HG02840 (cell line): ENCODE measurements around the gene WNT2.
"Not testable (repeated sequence)": the region's sequence is repeated elsewhere in the genome, so short reads cannot be mapped to it uniquely, and the experiment has no call there.

Source experiments
- ATAC-seq: cut with Tn5 transposase; IDR thresholded peaks from one replicate; pipeline ENCODE4 v1.9.1; 2021; ENCODE audit warnings: mild to moderate bottlenecking, moderate library complexity, moderate number of reproducible peaks; ENCODE audit not compliant: unreplicated experiment, low FRiP score

The WNT2 gene

DNA sequence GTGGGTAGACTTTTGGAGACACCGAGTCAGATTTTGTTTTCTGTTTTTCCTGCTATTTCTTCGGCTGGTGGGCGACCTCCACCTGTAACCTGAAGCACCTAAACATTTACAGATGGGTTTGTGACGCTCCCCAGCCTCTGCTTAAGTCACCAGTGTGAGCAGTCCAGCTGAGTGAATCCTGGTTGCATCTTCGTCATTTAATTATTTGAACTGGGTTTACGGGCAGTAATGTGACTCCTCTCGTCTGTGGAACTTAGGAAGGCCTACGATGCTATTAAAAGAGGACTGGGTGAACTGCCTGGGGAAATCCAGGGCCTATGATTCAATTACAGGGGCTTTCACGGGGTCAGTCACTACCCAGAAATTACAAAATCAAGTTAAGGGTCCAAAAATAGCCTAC lies 52.5 kb downstream of the WNT2 start:
- no peak for ATAC-seq

DNA sequence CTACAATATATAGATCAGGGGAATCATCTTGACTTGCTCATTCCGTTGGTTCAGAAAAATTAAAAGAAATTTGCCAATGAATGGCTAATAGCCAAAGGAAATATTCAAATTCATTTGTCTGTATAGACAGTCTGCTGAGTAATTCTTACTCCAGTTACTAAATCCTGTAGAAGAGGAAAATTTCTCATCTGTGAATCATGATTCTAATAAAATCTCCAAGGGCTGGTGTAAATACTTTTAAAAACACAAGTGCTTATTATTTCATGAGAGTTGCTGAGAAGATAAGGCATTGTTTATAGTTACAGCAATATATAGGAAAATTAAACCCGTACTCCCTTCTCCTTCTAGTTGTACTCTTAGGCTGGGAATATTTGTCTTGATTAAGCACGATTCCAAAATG lies 53.0 kb downstream of the WNT2 start:
- ATAC-seq = no peak

DNA sequence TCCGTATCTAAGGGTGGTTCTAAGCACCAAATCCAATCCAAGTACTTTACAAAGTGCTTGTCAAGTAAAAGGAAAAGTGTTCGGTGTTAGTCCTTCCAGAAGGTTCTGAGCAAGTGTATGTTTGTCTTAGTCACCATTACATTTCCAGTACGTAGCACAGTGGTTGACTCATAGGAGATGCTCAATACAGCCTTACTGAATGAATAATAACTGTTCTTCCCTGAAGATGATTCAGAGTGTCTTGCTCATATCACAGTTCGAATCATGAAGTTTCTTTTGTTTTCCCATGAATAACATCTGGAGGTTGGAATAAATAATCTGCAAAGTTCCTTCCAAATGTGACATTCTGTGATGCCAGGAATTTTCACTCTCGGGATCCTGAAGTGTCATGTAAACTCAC lies 53.4 kb downstream of the WNT2 start:
- no peak for ATAC-seq

DNA sequence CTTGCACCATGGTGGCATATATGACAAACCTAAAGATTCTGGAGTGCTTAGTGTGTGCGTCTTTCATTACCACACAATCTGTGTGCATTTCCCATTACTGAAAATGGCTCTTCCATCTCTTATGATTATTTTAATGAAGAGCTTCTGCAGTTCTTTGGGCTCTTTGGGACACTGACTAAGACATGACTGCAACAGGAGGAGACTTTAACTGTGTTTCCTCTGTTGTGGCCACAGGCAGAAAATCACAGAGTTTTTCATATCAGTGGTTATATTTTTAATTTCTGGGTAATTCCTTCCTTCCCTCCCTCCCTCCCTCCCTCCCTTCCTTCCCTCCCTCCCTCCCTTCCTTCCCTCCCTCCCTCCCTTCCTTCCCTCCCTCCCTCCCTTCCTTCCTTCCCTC lies 58.1 kb downstream of the WNT2 start:
- no peak for ATAC-seq

DNA sequence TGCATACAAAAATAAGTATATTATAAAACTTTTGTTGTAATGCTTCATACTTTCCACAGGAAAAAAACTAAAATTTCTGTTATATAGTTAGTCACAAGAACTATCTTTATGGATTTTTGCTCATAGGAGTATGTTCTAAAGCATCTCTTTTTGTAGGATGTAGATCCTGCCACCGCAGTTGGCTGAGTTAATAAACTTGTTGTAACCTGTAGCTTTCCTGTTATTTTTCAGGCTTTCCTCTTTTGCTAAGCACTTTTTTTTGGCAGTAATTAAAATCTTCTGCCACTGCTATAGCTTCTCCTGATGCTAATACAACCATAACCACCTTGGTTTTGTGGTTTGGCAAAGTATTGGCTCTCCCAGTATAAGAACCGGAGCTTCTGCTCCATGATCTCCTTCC lies 60.3 kb downstream of the WNT2 start:
- ATAC-seq = no peak

DNA sequence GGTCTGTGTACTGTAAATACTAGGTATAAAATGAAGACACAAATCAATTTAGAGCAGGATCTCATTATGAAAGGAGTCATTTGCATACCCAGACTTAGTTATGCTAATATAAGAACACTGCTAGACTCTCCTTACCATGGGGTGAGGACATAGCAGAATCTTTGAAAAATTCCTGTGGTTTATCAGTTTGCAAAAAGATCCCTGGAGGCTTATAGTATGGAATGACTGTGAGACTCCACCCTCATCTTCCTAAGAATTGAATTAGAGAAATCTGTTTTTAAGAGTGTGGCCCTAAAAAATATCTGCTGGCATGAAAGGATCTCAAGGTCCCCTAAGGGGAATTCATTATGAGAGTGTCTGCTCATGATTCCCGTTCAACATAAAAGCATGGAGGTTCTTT lies 63.2 kb downstream of the WNT2 start:
- ATAC-seq = no peak

DNA sequence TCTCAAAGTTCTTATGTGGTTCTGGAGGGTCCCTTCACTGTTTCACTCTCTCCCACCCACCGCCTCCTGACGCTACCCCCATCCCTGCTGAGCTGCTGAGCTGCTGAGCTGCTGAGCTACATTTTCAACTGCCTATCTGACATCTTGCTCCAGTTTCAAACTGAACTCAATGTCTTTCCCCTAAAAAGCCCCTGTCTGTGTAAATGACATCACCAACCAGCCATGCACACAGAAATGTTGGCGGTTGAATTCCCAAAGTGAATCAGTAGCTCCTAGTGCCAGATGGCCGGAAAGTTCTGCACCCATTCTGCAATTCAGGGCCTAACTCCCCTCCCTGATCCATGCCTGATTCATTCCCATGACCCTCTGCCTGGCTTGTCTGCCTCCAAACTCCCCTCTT lies 71.2 kb downstream of the WNT2 start:
- ATAC-seq = no peak

GRCh38 chr7:117250801-117251200 lies 72.1 kb downstream of the WNT2 start:
- ATAC-seq = no peak

DNA sequence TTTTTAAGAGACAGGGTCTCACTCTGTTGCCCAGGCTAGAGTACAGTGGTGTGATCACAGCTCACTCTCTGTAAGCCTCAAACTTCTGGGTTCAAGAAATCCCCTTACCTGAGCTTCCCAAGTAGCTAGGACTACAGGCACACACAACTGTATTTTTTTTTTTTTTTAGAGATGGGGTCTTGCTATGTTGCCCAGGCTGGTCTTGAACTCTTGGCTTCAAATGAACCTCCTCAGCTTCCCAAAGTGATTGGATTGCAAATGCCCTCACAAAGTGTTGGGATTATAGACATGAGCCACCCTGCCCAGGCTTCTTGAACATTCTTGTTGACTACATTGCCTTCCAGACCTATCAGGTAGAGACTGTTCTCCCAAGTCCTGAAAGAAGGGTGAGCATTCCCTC lies 72.6 kb downstream of the WNT2 start:
- no peak for ATAC-seq

DNA sequence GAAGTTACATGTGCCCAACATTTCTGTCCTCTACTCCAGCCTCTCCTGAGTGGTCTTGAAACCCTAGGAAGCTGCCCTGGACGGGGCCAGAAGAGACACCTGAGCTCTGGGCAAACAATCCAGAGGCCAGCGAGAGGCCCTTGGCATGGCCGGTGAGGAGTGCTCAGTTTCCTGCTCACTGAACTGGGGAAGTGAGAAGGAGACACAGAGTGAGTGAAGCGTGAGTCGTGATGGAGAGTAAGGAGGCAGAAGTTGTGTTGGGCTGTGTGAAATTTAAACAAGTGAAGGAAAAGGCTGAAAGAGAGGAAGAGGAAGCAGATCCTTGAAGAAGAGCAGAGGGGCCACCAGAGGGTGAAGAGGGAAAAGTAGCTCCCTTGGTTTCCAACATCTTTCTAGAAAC lies 73.2 kb downstream of the WNT2 start:
- no peak for ATAC-seq

- ATAC-seq = no peak
These were observed 74.0 kb downstream of the WNT2 start for GRCh38 chr7:117248829-117249228.

- no peak for ATAC-seq
These were observed 75.0 kb downstream of the WNT2 start for GRCh38 chr7:117247809-117248208.

- not testable (repeated sequence) for ATAC-seq
These were observed 77.2 kb downstream of the WNT2 start for GRCh38 chr7:117245703-117246102.

DNA sequence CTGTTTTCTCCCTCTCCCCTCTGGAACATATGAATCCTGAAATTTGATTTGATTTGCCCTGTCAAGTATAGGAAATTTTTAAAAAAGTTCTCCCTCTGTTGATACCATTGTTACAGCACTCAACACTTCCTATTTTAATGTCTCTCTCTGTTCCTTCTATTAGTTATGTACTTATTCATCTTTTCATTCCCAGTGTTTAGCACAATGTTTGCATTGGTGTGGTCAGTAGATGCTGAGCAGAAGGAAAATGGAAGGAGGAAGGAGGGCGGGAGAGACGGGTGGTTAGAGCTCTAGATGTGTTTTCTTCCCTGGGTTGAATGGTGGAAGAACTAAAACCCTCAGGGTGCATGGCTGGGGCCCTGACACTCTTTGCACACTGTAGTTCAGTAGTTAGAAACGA lies 79.5 kb downstream of the WNT2 start:
- no peak for ATAC-seq

DNA sequence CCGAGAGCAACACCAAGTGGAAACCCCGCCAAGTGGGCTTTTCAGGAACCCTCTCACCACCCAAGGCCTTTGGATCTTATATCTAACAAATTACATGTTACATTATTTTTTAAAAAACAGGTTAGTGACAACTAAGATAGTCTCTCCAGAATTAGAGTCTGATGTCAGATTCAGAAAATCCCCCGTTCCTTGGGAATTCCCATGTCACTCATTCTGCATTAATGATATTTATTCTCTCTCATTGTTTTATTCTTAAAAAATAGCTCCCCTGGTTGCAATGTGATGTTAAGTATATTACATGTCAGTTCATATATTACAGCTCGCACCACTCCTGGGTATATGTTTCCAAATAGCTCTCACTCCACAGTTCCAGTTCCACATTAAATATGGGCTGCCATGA lies 81.8 kb downstream of the WNT2 start:
- no peak for ATAC-seq

DNA sequence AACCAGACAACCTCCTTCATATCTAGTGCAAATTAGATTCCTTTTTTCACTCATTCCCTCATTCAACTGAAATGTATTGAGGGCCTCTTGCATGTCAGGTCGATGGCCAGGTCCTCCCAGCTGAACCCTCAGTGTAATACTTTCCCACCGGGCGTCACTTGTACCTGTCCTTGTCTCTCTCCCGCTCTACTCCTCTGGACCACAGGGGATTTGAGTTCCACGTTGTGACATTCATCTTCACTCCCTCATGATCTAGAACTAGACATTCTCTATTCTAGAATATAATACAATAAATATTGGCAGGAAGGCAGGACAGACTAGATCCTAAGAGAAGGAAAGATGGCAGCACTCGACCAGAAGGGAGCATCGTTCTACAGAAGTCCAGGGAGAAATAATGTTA lies 83.9 kb downstream of the WNT2 start:
- no peak for ATAC-seq

DNA sequence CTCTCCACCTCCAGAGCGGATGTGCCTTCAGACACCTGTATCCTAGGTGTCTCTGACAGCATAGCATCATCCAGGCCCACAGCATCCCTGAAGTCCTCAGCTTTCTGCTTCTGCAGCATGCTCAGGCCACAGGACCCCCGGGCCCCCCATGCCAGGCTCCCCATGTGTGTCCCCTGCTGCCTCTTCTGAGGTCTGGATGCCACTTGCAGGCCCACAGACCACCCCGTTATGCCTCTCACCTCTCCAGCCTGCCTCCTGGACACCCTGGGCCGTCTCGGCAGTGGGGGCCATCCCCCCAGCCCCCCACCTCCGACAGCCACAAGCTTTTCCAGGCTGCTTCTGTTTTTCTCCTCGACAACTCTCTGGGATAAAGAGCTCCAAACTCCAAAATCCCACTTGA lies 84.4 kb downstream of the WNT2 start:
- no peak for ATAC-seq

DNA sequence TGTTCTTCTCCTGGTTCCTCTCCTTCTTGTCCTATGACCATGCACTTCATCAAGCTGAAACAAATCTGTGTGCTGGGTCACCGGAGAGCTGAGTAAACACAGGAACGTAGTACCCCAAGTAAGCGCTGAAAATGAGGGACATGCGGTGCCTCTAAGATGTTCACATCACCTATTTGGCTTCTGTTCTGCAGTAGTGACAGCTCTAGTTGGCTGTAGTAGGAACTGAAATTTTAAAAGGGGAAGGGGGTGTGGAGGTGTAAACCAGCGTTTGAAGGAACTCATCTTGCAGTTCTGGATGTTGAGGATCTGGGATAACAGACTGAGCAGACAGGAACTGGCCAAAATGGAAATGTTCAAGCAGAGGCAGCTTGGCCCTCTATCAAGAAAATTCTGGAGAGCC lies 85.2 kb downstream of the WNT2 start:
- ATAC-seq = no peak

- ATAC-seq = no peak
These were observed 91.9 kb downstream of the WNT2 start for GRCh38 chr7:117231047-117231359.

GRCh38 chr7:117230276-117231046 lies 92.4 kb downstream of the WNT2 start:
- ATAC-seq = no peak

DNA sequence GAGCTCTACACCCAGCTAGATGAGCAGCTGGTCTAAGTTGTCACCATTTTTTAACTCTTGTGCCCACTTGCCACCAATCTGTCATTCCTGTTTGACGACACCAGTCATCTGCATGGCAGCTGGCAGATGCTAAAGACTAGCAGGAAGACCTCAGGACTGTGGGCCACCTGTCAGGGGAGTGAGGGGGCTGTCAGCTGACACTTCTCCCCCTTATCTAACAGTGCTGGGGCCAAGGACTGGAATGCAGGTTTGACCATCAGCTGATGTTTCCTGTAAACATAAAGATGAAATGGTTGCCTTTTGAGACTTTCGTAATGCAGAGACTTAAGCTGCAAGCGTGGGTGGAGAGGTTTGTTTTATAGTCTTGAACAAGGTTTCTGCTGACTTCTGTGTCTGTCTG lies 93.5 kb downstream of the WNT2 start:
- no peak for ATAC-seq

GRCh38 chr7:117227091-117227490 lies 95.8 kb downstream of the WNT2 start:
- no peak for ATAC-seq

- no peak for ATAC-seq
These were observed 97.3 kb downstream of the WNT2 start for GRCh38 chr7:117225536-117225935.
